ENCODE data around the gene CCDC69.
A peak's percentile ranks its signal among the peaks of the same experiment; 100 is the strongest.

Gene CCDC69

GRCh38 chr5:151142933-151143332, 81.0 kb downstream of the CCDC69 start:
- no peak for DNase-seq (ENCODE audit: low read depth)

GRCh38 chr5:151141535-151141934, 82.4 kb downstream of the CCDC69 start:
- peak; percentile 50 for DNase-seq (ENCODE audit: low read depth)

GRCh38 chr5:151140686-151141459, 83.0 kb downstream of the CCDC69 start:
- DNase-seq (ENCODE audit: low read depth) = no peak

- no peak for DNase-seq (ENCODE audit: low read depth)
Measured at GRCh38 chr5:151139646-151140045, 84.2 kb downstream of the CCDC69 start.

- DNase-seq (ENCODE audit: low read depth) = no peak
Measured at GRCh38 chr5:151139015-151139414, 84.9 kb downstream of the CCDC69 start.

- no peak for DNase-seq (ENCODE audit: low read depth)
Measured at GRCh38 chr5:151138114-151138513, 85.8 kb downstream of the CCDC69 start.

- no peak for DNase-seq (ENCODE audit: low read depth)
Measured at GRCh38 chr5:151137067-151137825, 86.6 kb downstream of the CCDC69 start.

- no peak for DNase-seq (ENCODE audit: low read depth)
Measured at GRCh38 chr5:151134228-151134627, 89.7 kb downstream of the CCDC69 start.

GRCh38 chr5:151132963-151133362, 90.9 kb downstream of the CCDC69 start:
- DNase-seq (ENCODE audit: low read depth) = no peak

Measured in stimulated activated CD4-positive, alpha-beta T cell treated with anti-CD3 and anti-CD28 coated beads, Interleukin-2, amount 100 ng/mL, for 4 hours (primary cell).